ENCODE data around the gene ANKRD40.

DNA sequence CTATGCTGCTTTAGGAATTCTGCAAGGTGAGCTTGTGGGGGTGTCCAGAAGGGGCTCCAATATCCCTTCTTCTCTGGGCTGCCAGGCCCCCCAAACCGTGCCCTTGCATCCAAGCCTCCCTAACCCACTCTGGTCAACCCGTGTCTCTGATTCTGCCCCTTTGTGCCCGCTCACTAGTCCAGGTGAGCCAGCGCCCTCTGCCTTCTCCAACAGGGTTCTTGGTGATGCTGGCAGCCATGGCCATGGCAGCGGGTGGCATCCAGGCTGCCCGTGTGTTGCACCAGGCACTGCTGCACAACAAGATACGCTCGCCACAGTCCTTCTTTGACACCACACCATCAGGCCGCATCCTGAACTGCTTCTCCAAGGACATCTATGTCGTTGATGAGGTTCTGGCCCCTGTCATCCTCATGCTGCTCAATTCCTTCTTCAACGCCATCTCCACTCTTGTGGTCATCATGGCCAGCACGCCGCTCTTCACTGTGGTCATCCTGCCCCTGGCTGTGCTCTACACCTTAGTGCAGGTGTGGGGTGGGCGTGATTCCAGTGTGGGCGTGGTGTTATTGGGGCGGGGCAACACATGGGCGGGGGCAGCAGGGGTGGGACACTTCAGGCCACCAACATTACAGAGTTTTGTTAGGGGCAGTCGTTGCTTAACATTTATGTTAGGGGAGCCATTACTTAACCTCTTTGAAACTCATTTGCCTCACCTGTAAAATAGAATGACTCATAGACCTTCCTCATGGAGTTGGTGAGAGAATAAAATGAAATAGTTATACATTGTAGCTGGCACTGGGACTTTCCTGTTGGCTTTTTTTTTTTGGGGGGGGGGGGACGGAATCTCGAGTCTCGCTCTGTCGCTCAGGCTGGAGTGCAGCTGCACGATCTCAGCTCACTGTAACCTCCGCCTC, 31.4 kb downstream of the ANKRD40 start:
- TF ChIP-seq POLR2A (IDR thresholded peaks at IDR 0.05; ENCODE audit: extremely low read depth, insufficient read length) (no peak), CTCF (IDR thresholded peaks at IDR 0.05; ENCODE audit: low read depth, low read length) (no peak), MYC (IDR thresholded peaks at IDR 0.05; ENCODE audit: low read depth, low read length) (no peak)
- TF ChIP-seq, protein P1, sequence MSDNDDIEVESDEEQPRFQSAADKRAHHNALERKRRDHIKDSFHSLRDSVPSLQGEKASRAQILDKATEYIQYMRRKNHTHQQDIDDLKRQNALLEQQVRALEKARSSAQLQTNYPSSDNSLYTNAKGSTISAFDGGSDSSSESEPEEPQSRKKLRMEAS (IDR thresholded peaks at IDR 0.05; ENCODE audit: low read depth, low read length), result no peak
